Endothelial cell of umbilical vein (primary cell): ENCODE results near the gene CD300LB.

ENCODE experiments used
- CTCF ChIP-seq, 2 donors: IDR thresholded peaks; 1 replicate in 1 of 2; 2 replicates in 1 of 2; pipeline ENCODE4 v1.5.1; 2011; ENCODE audit warnings: low read length in 2 of 2, mild to moderate bottlenecking in 2 of 2, moderate library complexity in 2 of 2, control low read depth in 1 of 2, inconsistent platforms in 1 of 2, low read depth in 1 of 2; ENCODE audit not compliant: insufficient read depth in 1 of 2; ENCODE audit errors: extremely low read depth in 1 of 2
- EZH2 ChIP-seq: IDR thresholded peaks from 2 replicates; pipeline ENCODE4 v1.6.1; 2012; ENCODE audit warnings: borderline replicate concordance, low read depth, mild to moderate bottlenecking, moderate library complexity, low read length, inconsistent platforms; ENCODE audit not compliant: severe bottlenecking
- JUN ChIP-seq: IDR thresholded peaks from 2 replicates; pipeline ENCODE4 v1.6.1; 2011; ENCODE audit warnings: borderline replicate concordance, low read depth; ENCODE audit not compliant: insufficient read length, insufficient read depth
- MAX ChIP-seq: IDR thresholded peaks from 2 replicates; pipeline ENCODE4 v1.6.1; 2011; ENCODE audit not compliant: insufficient read depth, insufficient read length
- MYC ChIP-seq: IDR thresholded peaks from one replicate; pipeline ENCODE4 v1.6.1; 2011; ENCODE audit warnings: mild to moderate bottlenecking, low read depth, low read length
- POLR2A ChIP-seq: IDR thresholded peaks from 2 replicates; pipeline ENCODE4 v1.6.1; 2012; ENCODE audit warnings: low read depth, mild to moderate bottlenecking, control low read depth, low read length
- POLR2AphosphoS5 ChIP-seq: IDR thresholded peaks from 2 replicates; pipeline ENCODE4 v1.6.1; 2012; ENCODE audit warnings: low read depth, mild to moderate bottlenecking, control low read depth, low read length, moderate library complexity; ENCODE audit not compliant: insufficient read depth

- no peak for TF ChIP-seq CTCF (IDR thresholded peaks at IDR 0.05; ENCODE audit: extremely low read depth in 1 of 2, insufficient read depth in 1 of 2, low read depth in 1 of 2, low read length in 2 of 2)
- no peak for TF ChIP-seq POLR2A
- no peak for TF ChIP-seq POLR2AphosphoS5
- no peak for TF ChIP-seq JUN
- no peak for TF ChIP-seq EZH2
- TF ChIP-seq MYC: no peak
- TF ChIP-seq MAX: no peak
These were observed 57.1 kb downstream of the CD300LB start for GRCh38 chr17:74474043-74474792.
